SK-N-MC (cell line): ENCODE measurements around the gene ARL5A.

Experiments used
- EZH2 ChIP-seq: fragments of 200-600 bp; sonication (generic); IDR thresholded peaks from one replicate; pipeline ENCODE4 v1.6.1; 2017; ENCODE audit warnings: antibody characterized with exemption
- POLR2AphosphoS5 ChIP-seq: IDR thresholded peaks from 2 replicates; pipeline ENCODE4 v1.6.1; 2012; ENCODE audit warnings: mild to moderate bottlenecking, low read depth, low read length, borderline replicate concordance

DNA sequence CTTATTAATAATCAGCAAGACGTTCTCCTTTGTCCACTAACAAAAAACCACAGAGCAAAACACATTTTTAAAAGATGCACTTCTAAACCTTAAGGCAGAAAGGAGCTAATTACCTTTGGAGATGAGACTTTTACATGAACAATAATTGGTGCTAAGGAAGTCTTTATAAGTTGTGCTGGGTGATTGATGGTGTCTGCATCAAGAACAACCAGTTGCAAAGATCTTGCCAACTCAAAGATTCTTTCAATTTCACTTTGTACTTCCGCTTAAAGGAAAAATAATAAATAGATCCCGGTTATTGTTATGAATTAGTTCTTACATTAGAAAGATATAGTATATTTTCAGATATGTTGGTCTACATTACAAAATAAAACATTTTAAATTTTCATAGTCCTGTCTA, 26.9 kb upstream of the ARL5A start:
- TF ChIP-seq EZH2 (no peak), POLR2AphosphoS5 (no peak)
